Middle frontal gyrus (tissue), 1 donor: ENCODE measurements around the gene CNDP1.

Experiments used
- DNase-seq: peaks from one replicate; pipeline ENCODE4 v3.0.0-alpha.2; 2015; ENCODE audit warnings: low spot score; ENCODE audit errors: extremely low spot score

Gene CNDP1

DNA sequence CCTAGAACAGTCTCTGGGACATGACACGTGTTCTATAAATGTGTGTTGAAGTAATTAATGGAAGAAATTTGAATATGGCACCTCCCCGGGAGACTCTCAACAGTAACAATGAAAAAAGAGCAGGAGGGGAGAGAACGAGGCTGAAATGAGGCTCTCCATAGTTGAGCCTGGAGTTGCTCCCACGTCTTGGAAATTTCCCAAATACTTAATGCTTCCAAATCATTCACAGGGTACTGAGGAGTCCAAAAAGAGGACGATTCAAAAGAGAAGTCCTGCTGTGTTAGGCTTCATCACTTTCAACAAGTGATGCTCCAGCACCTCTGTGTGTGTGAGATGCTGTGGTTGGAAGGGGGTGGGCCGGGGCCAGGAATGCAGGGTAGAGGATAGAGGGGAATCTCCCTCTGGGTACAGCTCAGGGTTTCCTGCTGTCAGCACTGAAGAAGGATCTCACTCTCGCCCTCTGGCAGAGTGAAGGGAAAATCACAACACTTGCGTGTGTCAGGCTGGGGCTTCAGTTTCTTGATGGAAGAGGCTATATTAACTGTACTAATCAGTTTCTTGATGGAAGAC is 45.3 kb downstream of the CNDP1 start:
- no peak for DNase-seq

GRCh38 chr18:74582642-74583041 is 48.3 kb downstream of the CNDP1 start:
- no peak for DNase-seq

GRCh38 chr18:74587441-74587840 is 53.1 kb downstream of the CNDP1 start:
- DNase-seq = no peak

DNA sequence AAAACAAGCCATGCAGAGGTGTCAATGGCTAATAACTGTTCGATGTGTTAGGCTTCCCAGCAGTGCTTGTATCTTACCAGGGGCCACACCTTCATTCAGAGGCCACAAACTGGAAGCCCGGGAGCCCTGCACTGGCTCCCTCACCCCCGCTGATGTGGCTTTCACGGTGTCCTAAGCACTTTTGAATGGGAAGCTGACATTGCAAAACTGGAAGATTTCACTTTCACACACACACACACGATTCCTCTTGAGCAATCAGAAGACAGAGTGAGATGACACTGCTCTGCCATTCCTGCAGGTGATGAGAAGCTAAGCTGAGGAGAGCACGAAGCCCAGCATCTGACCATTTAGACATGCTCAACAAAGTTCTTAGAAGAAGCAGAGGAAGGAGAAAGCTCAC is 54.7 kb downstream of the CNDP1 start:
- DNase-seq = no peak

DNA sequence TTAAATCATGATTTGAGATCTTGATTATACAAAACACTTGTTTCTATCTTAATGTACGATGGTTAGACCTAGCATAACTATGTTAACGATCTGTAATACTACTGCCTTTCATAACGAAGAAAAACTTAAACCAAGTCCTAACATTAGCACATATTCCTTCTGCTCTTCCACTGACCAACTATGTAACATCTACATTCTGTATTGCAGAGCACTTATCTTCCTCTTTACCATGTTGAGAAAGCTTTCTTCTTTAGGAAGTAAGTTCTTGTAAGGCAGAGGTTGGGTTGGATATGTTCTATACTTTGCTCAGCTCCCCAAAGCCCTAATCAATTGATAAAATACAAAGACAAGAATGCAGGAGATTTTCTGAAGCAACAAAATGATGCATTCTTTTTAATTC is 55.5 kb downstream of the CNDP1 start:
- no peak for DNase-seq

- DNase-seq = peak; percentile 64
Measured at GRCh38 chr18:74590671-74591070, 56.4 kb downstream of the CNDP1 start.

DNA sequence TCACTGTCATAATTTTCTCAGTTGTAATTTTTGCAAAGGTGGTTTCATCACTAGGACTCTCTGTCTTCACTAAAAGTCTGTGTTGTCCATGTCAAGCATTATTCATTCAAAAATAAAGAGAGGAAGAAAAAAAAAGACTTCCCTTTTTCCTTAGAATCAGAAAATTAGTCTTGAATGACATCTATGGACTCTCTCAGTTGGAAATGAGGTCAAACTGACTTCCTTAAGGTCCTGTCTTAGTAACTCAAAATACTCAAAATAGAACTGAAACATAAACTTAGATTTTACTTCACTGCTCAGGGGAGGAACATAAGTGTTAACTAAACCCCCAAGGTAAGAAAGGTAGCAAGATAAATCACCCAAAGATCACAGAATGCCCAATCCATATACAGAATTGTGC is 61.1 kb downstream of the CNDP1 start:
- DNase-seq = no peak

- DNase-seq = peak; percentile 51
Measured at GRCh38 chr18:74597034-74597661, 62.8 kb downstream of the CNDP1 start.

DNA sequence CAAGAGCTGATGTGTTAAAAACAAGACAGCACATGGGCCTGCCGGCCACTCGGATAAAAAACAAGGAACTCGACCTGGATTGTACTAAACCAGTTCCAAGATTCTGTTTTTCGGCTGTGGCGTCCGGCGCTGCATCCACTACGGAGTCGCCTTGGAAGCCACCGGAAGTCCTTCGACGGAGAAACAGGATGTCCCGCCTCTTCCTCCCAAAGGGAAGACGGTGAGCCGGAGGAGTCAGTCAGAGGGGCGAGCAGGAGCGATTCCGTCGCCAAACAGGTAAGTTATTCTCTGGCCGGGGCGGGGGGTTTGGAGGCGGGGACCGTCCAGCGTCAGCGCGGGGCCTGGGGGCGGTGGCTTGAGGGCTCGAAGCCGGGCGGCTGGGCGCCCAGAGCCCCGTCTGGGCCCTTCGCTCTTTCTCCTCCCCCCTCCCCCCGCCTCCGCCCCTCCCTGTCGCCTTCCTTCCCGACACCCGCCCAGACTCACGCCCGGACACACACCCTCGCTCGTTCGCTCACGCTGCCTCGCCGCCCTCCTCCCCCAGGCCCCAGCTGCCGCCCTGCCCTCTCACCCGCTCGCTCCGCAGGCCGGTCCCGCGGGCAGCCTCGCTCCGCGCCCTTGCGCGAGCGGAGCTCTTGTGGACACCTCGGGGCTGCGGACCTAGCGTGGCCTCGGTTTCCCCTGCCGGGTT is 63.5 kb downstream of the CNDP1 start, which contains the start of gene ZNF407:
Gene ZNF407 (plus strand): TSS at position 209 of the 688 bp plus-strand sequence. CDS start 33,150 bp downstream, outside the sequence.
- peak; percentile 81 for DNase-seq

GRCh38 chr18:74598350-74599001 is 64.2 kb downstream of the CNDP1 start:
- DNase-seq = no peak

- DNase-seq = no peak
Measured at GRCh38 chr18:74604361-74604760, 70.1 kb downstream of the CNDP1 start.

DNA sequence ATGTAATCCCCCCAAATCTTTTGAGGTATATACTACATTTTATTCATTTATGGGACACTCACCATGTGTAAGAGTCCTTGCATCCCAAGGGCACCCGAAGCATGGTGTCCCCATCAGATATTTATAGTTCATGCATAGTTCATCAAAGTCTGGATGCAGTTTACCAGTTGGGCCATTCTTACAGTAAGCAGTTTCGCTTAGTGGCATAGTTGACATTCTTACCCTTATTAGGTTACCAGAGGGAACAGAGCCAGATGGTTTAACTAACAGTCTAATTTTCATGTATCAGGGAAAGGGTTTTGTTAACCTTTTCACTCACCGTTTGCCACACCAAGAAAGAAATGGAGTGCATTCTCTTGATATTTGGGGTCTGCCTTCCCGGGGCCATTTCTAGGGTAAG is 70.5 kb downstream of the CNDP1 start:
- no peak for DNase-seq

DNA sequence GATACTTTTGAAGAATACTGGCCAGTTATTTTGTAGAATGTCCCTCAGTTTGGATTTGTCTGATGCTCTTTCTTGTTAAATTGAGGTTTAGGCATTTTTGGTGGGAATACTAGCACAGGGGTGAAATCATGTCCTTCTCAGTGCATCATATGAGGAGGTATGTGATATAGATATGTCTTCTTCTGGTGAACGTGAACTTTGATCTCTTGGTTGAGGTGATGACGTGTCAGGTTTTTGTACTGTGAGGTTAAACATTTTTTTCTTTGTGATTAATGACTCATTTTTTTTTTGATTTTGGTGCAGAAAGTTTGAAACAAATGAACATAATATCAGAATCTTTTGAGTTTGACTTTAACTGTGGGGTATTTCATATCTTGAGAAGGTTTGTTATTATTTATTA is 74.4 kb downstream of the CNDP1 start:
- DNase-seq = no peak

DNA sequence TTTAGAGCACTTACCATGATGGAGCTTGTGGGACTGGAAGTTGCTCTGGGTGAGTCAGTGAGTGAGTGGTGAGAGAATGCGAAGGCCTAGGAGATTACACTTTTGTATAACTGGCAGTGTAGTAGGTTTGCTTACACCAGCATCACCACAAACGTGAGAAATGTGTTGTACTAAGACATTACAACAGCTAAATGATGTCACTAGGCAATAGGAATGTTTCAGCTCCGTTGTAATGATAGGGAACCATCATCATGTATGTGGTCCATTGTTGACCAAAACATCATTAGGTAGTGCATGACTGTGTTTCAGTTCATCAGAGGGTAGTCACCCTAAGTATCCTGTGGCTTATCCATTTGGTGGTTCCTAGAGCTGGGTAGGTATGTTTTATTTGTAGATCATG is 75.2 kb downstream of the CNDP1 start:
- DNase-seq = no peak

DNA sequence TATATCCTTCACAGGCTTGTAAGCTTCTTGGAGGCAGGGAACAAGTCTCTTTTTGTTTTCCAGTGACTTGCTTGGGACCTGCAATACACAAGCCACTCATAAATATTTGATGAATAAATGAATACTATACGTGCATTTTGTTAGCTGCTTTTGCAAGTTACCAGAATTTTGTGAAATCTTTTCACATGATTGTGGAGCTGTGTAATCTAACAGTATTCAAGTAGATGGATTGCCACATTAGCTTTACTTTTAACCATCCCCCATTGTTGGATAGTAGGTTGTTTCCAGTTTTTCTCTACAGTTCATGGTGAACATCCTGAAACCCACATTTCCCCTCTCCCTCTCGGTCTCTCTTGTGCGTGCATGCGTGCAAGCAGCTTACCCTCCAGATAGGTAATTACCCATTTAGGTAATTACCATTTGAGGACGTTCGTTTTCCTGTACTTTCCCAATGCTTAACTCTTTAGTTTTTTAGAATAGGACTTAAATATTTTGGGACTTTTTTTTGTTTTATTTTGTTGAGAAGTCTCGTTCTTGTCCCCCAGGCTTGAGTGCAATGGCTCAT is 75.8 kb downstream of the CNDP1 start:
- DNase-seq = no peak

- DNase-seq = no peak
Measured at GRCh38 chr18:74610860-74611259, 76.6 kb downstream of the CNDP1 start.

DNA sequence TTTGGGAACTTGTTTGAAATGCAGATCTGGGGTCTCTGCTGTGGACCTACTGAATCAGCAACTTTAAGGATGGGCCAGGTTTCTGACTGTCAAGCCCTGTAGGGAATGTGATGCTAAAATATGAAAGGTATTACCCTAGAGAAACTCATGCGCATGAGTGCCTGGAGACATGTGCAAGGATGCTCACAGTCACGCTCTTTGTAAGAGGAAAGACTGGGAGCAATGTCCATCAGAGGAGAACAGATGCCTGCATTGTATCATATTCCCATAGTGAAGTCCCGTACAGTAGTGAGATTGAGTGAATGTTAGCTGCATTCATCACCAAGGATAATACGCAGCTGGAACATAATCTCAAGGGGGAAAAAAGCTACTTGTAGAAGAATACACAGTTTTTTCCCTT is 77.5 kb downstream of the CNDP1 start:
- no peak for DNase-seq

- DNase-seq = no peak
Measured at GRCh38 chr18:74613381-74613780, 79.1 kb downstream of the CNDP1 start.

GRCh38 chr18:74616494-74616893 is 82.2 kb downstream of the CNDP1 start:
- DNase-seq = no peak

- DNase-seq = no peak
Measured at GRCh38 chr18:74617486-74617885, 83.2 kb downstream of the CNDP1 start.

GRCh38 chr18:74622072-74622471 is 87.8 kb downstream of the CNDP1 start:
- DNase-seq = no peak
